Sigmoid colon (tissue), 4 donors: ENCODE measurements around the gene CCNL2.
A peak's percentile ranks its signal among the peaks of the same experiment; 100 is the strongest.

Experiments used
- EP300 ChIP-seq, 4 donors: sonication (generic); formaldehyde crosslinking; IDR thresholded peaks; one replicate each; pipeline ENCODE4 v1.6.1; 2017; ENCODE audit warnings: antibody characterized with exemption in 4 of 4
- POLR2A ChIP-seq, 2 donors: fragments of 450-650 bp; IDR thresholded peaks; one replicate each; pipeline ENCODE4 v1.6.1; 2016; ENCODE audit warnings: antibody characterized with exemption in 2 of 2, mild to moderate bottlenecking in 2 of 2, moderate library complexity in 2 of 2
- TF ChIP-seq, protein P1 (sequence below), 4 experiments: fragments of 450-650 bp in 3 of 4; fragments of 200-600 bp in 1 of 4; IDR thresholded peaks; one replicate each; pipeline ENCODE4 v1.5.1; 2016 to 2019; ENCODE audit warnings: antibody characterized with exemption in 4 of 4, mild to moderate bottlenecking in 3 of 4, moderate library complexity in 2 of 4

DNA sequence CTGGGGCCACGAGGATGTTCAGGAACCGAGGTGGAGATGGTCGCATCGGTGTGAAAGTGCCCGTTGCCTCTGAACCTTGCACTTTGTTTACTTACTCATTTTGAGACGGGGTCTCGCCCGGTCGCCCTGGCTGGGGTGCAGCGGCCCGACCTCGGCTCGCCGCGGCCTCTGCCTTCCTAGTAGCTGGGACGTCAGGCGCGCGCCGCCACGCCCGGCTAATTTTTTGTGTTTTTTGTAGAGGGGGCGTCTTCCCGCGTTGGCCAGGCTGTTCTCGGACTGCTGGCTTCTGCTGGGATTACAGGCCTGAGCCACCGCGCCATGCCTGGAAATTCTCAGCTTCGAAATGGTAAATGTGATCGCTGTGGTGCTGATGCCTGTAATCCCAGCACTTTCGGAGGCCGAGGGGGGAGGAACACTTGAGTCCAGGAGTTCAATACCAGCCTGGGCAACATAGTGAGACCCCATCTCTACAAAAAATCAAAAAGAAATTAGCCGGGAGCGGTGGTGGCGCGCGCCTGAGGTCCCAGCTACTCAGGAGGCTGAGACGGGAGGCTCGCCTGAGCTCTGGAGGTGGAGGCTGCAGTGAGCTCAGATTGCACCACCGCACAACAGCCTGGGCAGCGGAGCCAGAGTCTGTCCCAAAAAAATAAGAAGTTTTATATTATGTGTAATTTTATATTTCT is 8.6 kb upstream of the CCNL2 start:
- TF ChIP-seq, protein P1, sequence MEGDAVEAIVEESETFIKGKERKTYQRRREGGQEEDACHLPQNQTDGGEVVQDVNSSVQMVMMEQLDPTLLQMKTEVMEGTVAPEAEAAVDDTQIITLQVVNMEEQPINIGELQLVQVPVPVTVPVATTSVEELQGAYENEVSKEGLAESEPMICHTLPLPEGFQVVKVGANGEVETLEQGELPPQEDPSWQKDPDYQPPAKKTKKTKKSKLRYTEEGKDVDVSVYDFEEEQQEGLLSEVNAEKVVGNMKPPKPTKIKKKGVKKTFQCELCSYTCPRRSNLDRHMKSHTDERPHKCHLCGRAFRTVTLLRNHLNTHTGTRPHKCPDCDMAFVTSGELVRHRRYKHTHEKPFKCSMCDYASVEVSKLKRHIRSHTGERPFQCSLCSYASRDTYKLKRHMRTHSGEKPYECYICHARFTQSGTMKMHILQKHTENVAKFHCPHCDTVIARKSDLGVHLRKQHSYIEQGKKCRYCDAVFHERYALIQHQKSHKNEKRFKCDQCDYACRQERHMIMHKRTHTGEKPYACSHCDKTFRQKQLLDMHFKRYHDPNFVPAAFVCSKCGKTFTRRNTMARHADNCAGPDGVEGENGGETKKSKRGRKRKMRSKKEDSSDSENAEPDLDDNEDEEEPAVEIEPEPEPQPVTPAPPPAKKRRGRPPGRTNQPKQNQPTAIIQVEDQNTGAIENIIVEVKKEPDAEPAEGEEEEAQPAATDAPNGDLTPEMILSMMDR (IDR thresholded peaks at IDR 0.05) = peak in 2 of 4 experiments; percentile 17 to 26
- no peak for TF ChIP-seq EP300 (IDR thresholded peaks at IDR 0.05)
- no peak for TF ChIP-seq POLR2A (IDR thresholded peaks at IDR 0.05)
